Keratinocyte (primary cell): ENCODE measurements around the gene PRELP. TPM values are rescaled to one million over a fixed set of nuclear protein-coding genes. Genes with fewer than 3 reads are reported as not detected.

Source experiments
- DNase-seq: peaks from one replicate; pipeline ENCODE4 v3.0.0-alpha.2; 2011; ENCODE audit warnings: low read depth, missing footprints, low spot score
- FAIRE-seq: peaks from 2 replicates; lab custom pipeline; 2011; peaks lifted over from hg19 to GRCh38; lab: Jason Lieb, UNC
- H2AFZ ChIP-seq: 2 replicates; pipeline ENCODE4 v1.6.0; 2012; ENCODE audit warnings: low read length, control low read depth, inconsistent platforms; ENCODE audit not compliant: control insufficient read depth
- H3K27ac ChIP-seq: 2 replicates; pipeline ENCODE4 v1.5.1; 2011; ENCODE audit warnings: low read length; ENCODE audit not compliant: control insufficient read depth, insufficient read depth
- H3K27me3 ChIP-seq: 3 replicates; pipeline ENCODE4 v1.6.0; 2011; ENCODE audit warnings: low read length; ENCODE audit not compliant: control insufficient read depth, insufficient read depth; ENCODE audit errors: extremely low read depth
- H3K36me3 ChIP-seq, 2 experiments: 2 replicates in 1 of 2; 3 replicates in 1 of 2; pipeline ENCODE4 v1.5.1; 2011; ENCODE audit warnings: low read length in 2 of 2, mild to moderate bottlenecking in 1 of 2; ENCODE audit not compliant: control insufficient read depth in 2 of 2, insufficient read depth in 2 of 2; ENCODE audit errors: extremely low read depth in 1 of 2
- H3K4me1 ChIP-seq: 3 replicates; pipeline ENCODE4 v1.5.1; 2011; ENCODE audit warnings: low read length; ENCODE audit not compliant: control insufficient read depth, insufficient read depth; ENCODE audit errors: extremely low read depth
- H3K4me2 ChIP-seq: 3 replicates; pipeline ENCODE4 v1.6.0; 2011; ENCODE audit warnings: low read depth, low read length; ENCODE audit not compliant: control insufficient read depth, insufficient read depth; ENCODE audit errors: extremely low read depth
- H3K4me3 ChIP-seq, 3 experiments: fragments of 200-600 bp in 1 of 3; sonication (generic) in 1 of 3; 2 replicates in 2 of 3; 3 replicates in 1 of 3; pipeline ENCODE4 v1.5.1; 2011 to 2016; ENCODE audit warnings: low read length in 3 of 3, mild to moderate bottlenecking in 3 of 3, control low read depth in 2 of 3, inconsistent platforms in 1 of 3, low read depth in 1 of 3, mixed read lengths in 1 of 3, mixed run types in 1 of 3, moderate library complexity in 1 of 3; ENCODE audit not compliant: control insufficient read depth in 2 of 3, insufficient read depth in 2 of 3; ENCODE audit errors: extremely low read depth in 1 of 3
- H3K79me2 ChIP-seq: 2 replicates; pipeline ENCODE4 v1.6.0; 2012; ENCODE audit warnings: low read length; ENCODE audit not compliant: control insufficient read depth, insufficient read depth
- H3K9ac ChIP-seq: 3 replicates; pipeline ENCODE4 v1.6.0; 2011; ENCODE audit warnings: low read length; ENCODE audit not compliant: control insufficient read depth, insufficient read depth; ENCODE audit errors: extremely low read depth
- H3K9me1 ChIP-seq: 3 replicates; pipeline ENCODE4 v1.6.0; 2011; ENCODE audit warnings: low read length; ENCODE audit not compliant: control insufficient read depth, insufficient read depth; ENCODE audit errors: extremely low read depth
- H3K9me3 ChIP-seq: 2 replicates; pipeline ENCODE4 v1.5.1; 2012; ENCODE audit warnings: low read depth, low read length; ENCODE audit not compliant: control insufficient read depth
- H4K20me1 ChIP-seq: 3 replicates; pipeline ENCODE4 v1.6.0; 2011; ENCODE audit warnings: low read length; ENCODE audit not compliant: control insufficient read depth, insufficient read depth; ENCODE audit errors: extremely low read depth
- CTCF ChIP-seq, 3 experiments: IDR thresholded peaks in 1 of 3; conservative IDR thresholded peaks in 1 of 3; optimal IDR thresholded peaks in 1 of 3; 2 replicates in 2 of 3; 3 replicates in 1 of 3; pipeline versions ENCODE3 to v1.5.1; 2011; ENCODE audit warnings: low read length in 3 of 3, mild to moderate bottlenecking in 3 of 3, moderate library complexity in 2 of 3, control low read depth in 1 of 3, inconsistent platforms in 1 of 3; ENCODE audit not compliant: insufficient read depth in 2 of 3; ENCODE audit errors: extremely low read depth in 1 of 3
- EZH2 ChIP-seq: IDR thresholded peaks from one replicate; pipeline ENCODE4 v1.6.1; 2012; ENCODE audit warnings: inconsistent platforms, mild to moderate bottlenecking, low read length, moderate library complexity
- dilution Hi-C: fragments of 300-500 bp; cut with MboI; formaldehyde crosslinking; loops from one replicate; pipeline ENCODE4 v1.7.0; 2020; ENCODE audit warnings: low sequenced_read_pairs; ENCODE audit not compliant: extremely low pct_ligation_motif_present
- polyA plus RNA-seq, 5 experiments: library from polyadenylated mRNA; depleted of rRNA in 3 of 5; stranded (reverse) in 3 of 5; stranded (forward) in 1 of 5; unstranded in 1 of 5; fragments of >200 nt; gene quantifications; 1 replicate in 1 of 5; 2 replicates in 3 of 5; 3 replicates in 1 of 5; pipeline versions ENCODE4 v1.2.1 to v1.2.3, GENCODE V29; 2011 to 2012; ENCODE audit warnings: missing spikeins in 2 of 5, low read depth in 1 of 5, low replicate concordance in 1 of 5

Gene PRELP
- polyA plus RNA-seq, 1 donor (not counting 4 experiments of a cell fraction or from before 2014, with no cell fraction given) = 0.01 TPM

- Histone ChIP-seq H3K27me3 (peaks cover 12% of the 10 kb centered on the region), H3K27ac (no peak overlapping the region), H3K4me1 (peaks cover 5% of the 10 kb centered on the region), H4K20me1 (no peaks in the 10 kb centered on the region), H3K4me3 (no peak overlapping the region), H3K9ac (no peak overlapping the region), H3K36me3 (no peaks in the 10 kb centered on the region), H3K4me2 (no peak overlapping the region), H3K9me3 (no peaks in the 10 kb centered on the region), H3K9me1 (no peaks in the 10 kb centered on the region), H2AFZ (no peak overlapping the region), H3K79me2 (no peaks in the 10 kb centered on the region)
- TF ChIP-seq EZH2 = no peak
- TF ChIP-seq CTCF (optimal IDR thresholded peaks at IDR 0.05 in 1 of 3, IDR thresholded peaks at IDR 0.05 in 1 of 3, conservative IDR thresholded peaks at IDR 0.05 in 1 of 3; ENCODE audit: extremely low read depth in 1 of 3, insufficient read depth in 2 of 3, low read length in 3 of 3) = no peak
- DNase-seq = no peak
- dilution Hi-C loops = loop anchor here (25.0 kb wide), 1 partner anchor 100 kb away; the partner anchor contains the start of gene FMOD
- FAIRE-seq = no peak
These were observed 13.5 kb upstream of the PRELP start for GRCh38 chr1:203462143-203462542.

GRCh38 chr1:203462878-203463277, 12.7 kb upstream of the PRELP start:
- TF ChIP-seq EZH2 = no peak
- TF ChIP-seq CTCF (optimal IDR thresholded peaks at IDR 0.05 in 1 of 3, IDR thresholded peaks at IDR 0.05 in 1 of 3, conservative IDR thresholded peaks at IDR 0.05 in 1 of 3; ENCODE audit: extremely low read depth in 1 of 3, insufficient read depth in 2 of 3, low read length in 3 of 3) = no peak

More at GRCh38 chr1:203462878-203463277, 12.7 kb upstream of the PRELP start:
- H3K9ac ChIP-seq = no peak overlapping the region
- H3K4me3 ChIP-seq = no peak overlapping the region
- H2AFZ ChIP-seq = no peak overlapping the region
- H3K27ac ChIP-seq = no peak overlapping the region
- FAIRE-seq (no peak), DNase-seq (no peak)
- no peaks in the 10 kb centered on the region for H3K36me3 ChIP-seq
- no peaks in the 10 kb centered on the region for H3K79me2 ChIP-seq
- H3K9me3 ChIP-seq = no peaks in the 10 kb centered on the region
- H4K20me1 ChIP-seq = no peaks in the 10 kb centered on the region
- H3K4me2 ChIP-seq = no peak overlapping the region
- dilution Hi-C loops = loop anchor here (25.0 kb wide), 1 partner anchor 101 kb away; the partner anchor contains the start of gene FMOD
- no peaks in the 10 kb centered on the region for H3K9me1 ChIP-seq
- peaks cover 5% of the 10 kb centered on the region for H3K4me1 ChIP-seq
- peaks cover 12% of the 10 kb centered on the region for H3K27me3 ChIP-seq
